Thyroid gland (tissue), 4 donors: ENCODE data around the gene NPTN. TPM values are rescaled to one million over a fixed set of nuclear protein-coding genes. Genes with fewer than 3 reads are reported as not detected.
A peak's percentile ranks its signal among the peaks of the same experiment; 100 is the strongest.

Experiments
- DNase-seq, 2 donors: peaks; one replicate each; pipeline ENCODE4 v3.0.0-alpha.2; 2019
- H3K27ac ChIP-seq, 3 donors: fragments of 200-600 bp; sonication (generic); 1 replicate in 2 of 3; 2 replicates in 1 of 3; pipeline ENCODE4 v1.5.1; 2016 to 2019; ENCODE audit warnings: mild to moderate bottlenecking in 1 of 3, moderate library complexity in 1 of 3
- H3K27me3 ChIP-seq: fragments of 200-600 bp; sonication (generic); one replicate; pipeline ENCODE4 v1.5.1; 2019
- H3K36me3 ChIP-seq, 2 donors: fragments of 200-600 bp; sonication (generic); one replicate each; pipeline ENCODE4 v1.5.1; 2016 to 2019
- H3K4me1 ChIP-seq, 2 donors: fragments of 200-600 bp; sonication (generic); one replicate each; pipeline ENCODE4 v1.5.1; 2017 to 2019
- H3K4me3 ChIP-seq, 3 donors: fragments of 200-600 bp; sonication (generic); replicated peaks in 1 of 3; 1 replicate in 2 of 3; 2 replicates in 1 of 3; pipeline ENCODE4 v1.5.1; 2016; ENCODE audit warnings: mild to moderate bottlenecking in 1 of 3
- H3K9me3 ChIP-seq: fragments of 200-600 bp; sonication (generic); one replicate; pipeline ENCODE4 v1.5.1; 2017
- CTCF ChIP-seq, 6 experiments: fragments of 200-600 bp in 3 of 6; fragments of 450-650 bp in 3 of 6; sonication (generic) in 3 of 6; IDR thresholded peaks; one replicate each; pipeline ENCODE4 v1.5.1; 2016 to 2019; ENCODE audit warnings: antibody characterized with exemption in 6 of 6, mild to moderate bottlenecking in 2 of 6, inconsistent platforms in 1 of 6, moderate library complexity in 1 of 6
- POLR2A ChIP-seq, 2 donors: fragments of 450-650 bp; IDR thresholded peaks; one replicate each; pipeline ENCODE4 v1.6.1; 2017; ENCODE audit warnings: antibody characterized with exemption in 2 of 2, mild to moderate bottlenecking in 2 of 2, moderate library complexity in 1 of 2
- WGBS, 2 donors: methylation state at CpG; one replicate each; pipeline ENCODE4 v1.1.5; 2017; 5-methylcytosine and 5-hydroxymethylcytosine counted together
- intact Hi-C: fragments of 100-400 bp; cut with DNase I; formaldehyde crosslinking; loops from one replicate; pipeline ENCODE4 v1.15.1; 2023
- total RNA-seq, 4 donors: library from RNA; depleted of rRNA; stranded (reverse); fragments of >200 nt; gene quantifications; one replicate each; pipeline ENCODE4 v1.2.3, GENCODE V29; 2016

NPTN gene
- total RNA-seq, 4 donors from 2014 or later = 86.7 to 134 (median 124) TPM

GRCh38 chr15:73602992-73603391, 30.2 kb downstream of the NPTN start:
- H3K27me3 ChIP-seq = no peaks in the 10 kb centered on the region
- no peak overlapping the region for H3K4me3 ChIP-seq
- 91 to 92% methylated on average over 2 of the region's 2 CpGs for WGBS, 2 donors
- intact Hi-C loops = no loop called here
- peaks cover 36 to 72% of the 10 kb centered on the region in 2 donors for H3K4me1 ChIP-seq
- TF ChIP-seq POLR2A (IDR thresholded peaks at IDR 0.05) = no peak
- no peak for TF ChIP-seq CTCF (IDR thresholded peaks at IDR 0.05)
- no peaks in the 10 kb centered on the region for H3K9me3 ChIP-seq
- no peak for DNase-seq
- H3K36me3 ChIP-seq = no peaks in the 10 kb centered on the region
- no peak overlapping the region for H3K27ac ChIP-seq

GRCh38 chr15:73602446-73602843, 30.7 kb downstream of the NPTN start:
- TF ChIP-seq CTCF (IDR thresholded peaks at IDR 0.05) = no peak
- TF ChIP-seq POLR2A (IDR thresholded peaks at IDR 0.05) = no peak
- WGBS, 2 donors = 16 to 22% methylated on average over 1 of the region's 1 CpG
- DNase-seq = no peak
- Histone ChIP-seq H3K36me3 (no peaks in the 10 kb centered on the region), H3K27me3 (no peaks in the 10 kb centered on the region), H3K27ac (peak overlapping the region in 1 of 3 donors; percentile 26), H3K9me3 (no peaks in the 10 kb centered on the region), H3K4me3 (no peak overlapping the region), H3K4me1 (peaks cover 31 to 69% of the 10 kb centered on the region in 2 donors)
- intact Hi-C loops = no loop called here

- TF ChIP-seq CTCF (IDR thresholded peaks at IDR 0.05) = no peak
- TF ChIP-seq POLR2A (IDR thresholded peaks at IDR 0.05) = no peak
- H3K27ac ChIP-seq = peak overlapping the region in 1 of 3 donors; percentile 26
- DNase-seq = no peak
- no peaks in the 10 kb centered on the region for H3K36me3 ChIP-seq
- H3K4me3 ChIP-seq = no peak overlapping the region
- H3K9me3 ChIP-seq = no peaks in the 10 kb centered on the region
- H3K27me3 ChIP-seq = no peaks in the 10 kb centered on the region
- WGBS, 2 donors = 63% methylated on average over 7 of the region's 7 CpGs
- intact Hi-C loops = no loop called here
- H3K4me1 ChIP-seq = peaks cover 30 to 70% of the 10 kb centered on the region in 2 donors
These were observed 31.4 kb downstream of the NPTN start for GRCh38 chr15:73601451-73602445.

GRCh38 chr15:73600413-73601335, 32.5 kb downstream of the NPTN start:
- H3K9me3 ChIP-seq = no peaks in the 10 kb centered on the region
- no peak overlapping the region for H3K4me3 ChIP-seq
- intact Hi-C loops = no loop called here
- WGBS, 2 donors = 94 to 99% methylated on average over 5 of the region's 5 CpGs
- H3K27ac ChIP-seq = no peak overlapping the region
- peaks cover 39 to 70% of the 10 kb centered on the region in 2 donors for H3K4me1 ChIP-seq
- DNase-seq = no peak
- no peaks in the 10 kb centered on the region for H3K27me3 ChIP-seq
- TF ChIP-seq POLR2A (IDR thresholded peaks at IDR 0.05) (no peak), CTCF (IDR thresholded peaks at IDR 0.05) (no peak)
- H3K36me3 ChIP-seq = no peaks in the 10 kb centered on the region
